ENCODE data around the gene CDKL4. TPM values are rescaled to one million over a fixed set of nuclear protein-coding genes. Genes with fewer than 3 reads are reported as not detected.
A peak's percentile ranks its signal among the peaks of the same experiment; 100 is the strongest.

CDKL4 gene
- total RNA-seq, 1 experiment from 2014 or later, result 0.46 TPM

DNA sequence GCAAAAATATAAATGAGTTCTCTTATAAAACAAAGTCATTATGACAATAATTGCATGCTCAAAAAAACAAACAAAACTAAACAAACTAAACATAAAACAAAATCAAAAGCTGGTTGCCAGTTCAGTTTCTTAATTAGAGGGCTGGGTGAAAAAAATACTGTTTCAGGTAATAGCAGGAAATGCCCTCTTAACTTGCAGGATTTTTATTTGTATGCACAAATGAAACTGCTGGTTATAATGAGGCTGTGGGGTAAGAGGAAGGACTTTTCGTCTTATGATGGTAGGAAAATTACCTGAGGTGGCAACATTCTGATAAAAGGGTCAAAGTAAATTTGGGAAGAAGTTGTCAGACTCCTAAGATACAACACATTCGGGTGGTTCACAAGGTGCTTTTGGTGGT is 21.5 kb upstream of the CDKL4 start (continued):
- no peak for TF ChIP-seq RORB (CRISPR knock-in tag; IDR thresholded peaks at IDR 0.05)

DNA sequence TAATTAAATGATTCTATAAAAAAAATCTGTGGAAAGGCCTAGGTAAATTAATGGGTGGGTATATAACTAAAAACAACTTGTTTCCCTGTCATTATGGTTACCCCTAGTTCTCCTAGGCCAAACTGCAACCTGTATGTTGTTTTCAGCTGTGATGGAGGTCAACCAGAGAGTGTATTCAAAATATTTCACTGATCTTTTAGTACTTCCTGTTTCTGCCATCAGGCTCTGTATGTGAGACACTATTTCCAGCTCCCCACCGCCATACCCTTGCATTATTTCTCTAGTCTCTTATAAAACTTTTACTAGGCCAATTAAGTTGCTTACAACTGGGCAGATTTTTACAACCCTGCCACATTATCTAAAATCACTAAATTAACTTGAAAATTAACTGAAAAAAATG is 21.0 kb upstream of the CDKL4 start:
- peaks cover 24% of the 10 kb centered on the region for H3K36me3 Mint-ChIP-seq
- ChIA-PET CTCF (interaction anchor here (1.9 kb wide), 1 partner anchor 317 kb away, joined by 4 read pairs; no protein-coding TSS in a partner anchor), POLR2A (no interaction called here)
- peaks cover 13% of the 10 kb centered on the region for H3K4me1 Mint-ChIP-seq
- no peak for TF ChIP-seq NFATC4 (CRISPR knock-in tag; IDR thresholded peaks at IDR 0.05)
- TF ChIP-seq, protein P1, sequence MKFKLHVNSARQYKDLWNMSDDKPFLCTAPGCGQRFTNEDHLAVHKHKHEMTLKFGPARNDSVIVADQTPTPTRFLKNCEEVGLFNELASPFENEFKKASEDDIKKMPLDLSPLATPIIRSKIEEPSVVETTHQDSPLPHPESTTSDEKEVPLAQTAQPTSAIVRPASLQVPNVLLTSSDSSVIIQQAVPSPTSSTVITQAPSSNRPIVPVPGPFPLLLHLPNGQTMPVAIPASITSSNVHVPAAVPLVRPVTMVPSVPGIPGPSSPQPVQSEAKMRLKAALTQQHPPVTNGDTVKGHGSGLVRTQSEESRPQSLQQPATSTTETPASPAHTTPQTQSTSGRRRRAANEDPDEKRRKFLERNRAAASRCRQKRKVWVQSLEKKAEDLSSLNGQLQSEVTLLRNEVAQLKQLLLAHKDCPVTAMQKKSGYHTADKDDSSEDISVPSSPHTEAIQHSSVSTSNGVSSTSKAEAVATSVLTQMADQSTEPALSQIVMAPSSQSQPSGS (CRISPR knock-in tag; IDR thresholded peaks at IDR 0.05; ENCODE audit: borderline replicate concordance, low read depth), result no peak
- TF ChIP-seq CREM (CRISPR knock-in tag; IDR thresholded peaks at IDR 0.05), result no peak
- TF ChIP-seq, protein P2, sequence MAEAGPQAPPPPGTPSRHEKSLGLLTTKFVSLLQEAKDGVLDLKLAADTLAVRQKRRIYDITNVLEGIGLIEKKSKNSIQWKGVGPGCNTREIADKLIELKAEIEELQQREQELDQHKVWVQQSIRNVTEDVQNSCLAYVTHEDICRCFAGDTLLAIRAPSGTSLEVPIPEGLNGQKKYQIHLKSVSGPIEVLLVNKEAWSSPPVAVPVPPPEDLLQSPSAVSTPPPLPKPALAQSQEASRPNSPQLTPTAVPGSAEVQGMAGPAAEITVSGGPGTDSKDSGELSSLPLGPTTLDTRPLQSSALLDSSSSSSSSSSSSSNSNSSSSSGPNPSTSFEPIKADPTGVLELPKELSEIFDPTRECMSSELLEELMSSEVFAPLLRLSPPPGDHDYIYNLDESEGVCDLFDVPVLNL (CRISPR knock-in tag; IDR thresholded peaks at IDR 0.05; ENCODE audit: borderline replicate concordance, low read depth), result no peak
- TF ChIP-seq, protein P3, sequence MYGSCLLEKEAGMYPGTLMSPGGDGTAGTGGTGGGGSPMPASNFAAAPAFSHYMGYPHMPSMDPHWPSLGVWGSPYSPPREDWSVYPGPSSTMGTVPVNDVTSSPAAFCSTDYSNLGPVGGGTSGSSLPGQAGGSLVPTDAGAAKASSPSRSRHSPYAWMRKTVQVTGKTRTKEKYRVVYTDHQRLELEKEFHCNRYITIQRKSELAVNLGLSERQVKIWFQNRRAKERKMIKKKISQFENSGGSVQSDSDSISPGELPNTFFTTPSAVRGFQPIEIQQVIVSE (CRISPR knock-in tag; IDR thresholded peaks at IDR 0.05; ENCODE audit: borderline replicate concordance), result no peak
- TF ChIP-seq, protein P4, sequence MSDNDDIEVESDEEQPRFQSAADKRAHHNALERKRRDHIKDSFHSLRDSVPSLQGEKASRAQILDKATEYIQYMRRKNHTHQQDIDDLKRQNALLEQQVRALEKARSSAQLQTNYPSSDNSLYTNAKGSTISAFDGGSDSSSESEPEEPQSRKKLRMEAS (CRISPR knock-in tag; IDR thresholded peaks at IDR 0.05), result no peak
- TF ChIP-seq ZNF423 (CRISPR knock-in tag; IDR thresholded peaks at IDR 0.05), result no peak
- DNase-seq (ENCODE audit: low spot score), result no peak
- H3K27me3 Mint-ChIP-seq (ENCODE audit: low read depth), result no peaks in the 10 kb centered on the region
- no peaks in the 10 kb centered on the region for H3K9me3 Mint-ChIP-seq
- no peak for ATAC-seq
- peak overlapping the region; percentile 41 for H3K27ac Mint-ChIP-seq
- H3K4me3 Mint-ChIP-seq, result no peak overlapping the region

DNA sequence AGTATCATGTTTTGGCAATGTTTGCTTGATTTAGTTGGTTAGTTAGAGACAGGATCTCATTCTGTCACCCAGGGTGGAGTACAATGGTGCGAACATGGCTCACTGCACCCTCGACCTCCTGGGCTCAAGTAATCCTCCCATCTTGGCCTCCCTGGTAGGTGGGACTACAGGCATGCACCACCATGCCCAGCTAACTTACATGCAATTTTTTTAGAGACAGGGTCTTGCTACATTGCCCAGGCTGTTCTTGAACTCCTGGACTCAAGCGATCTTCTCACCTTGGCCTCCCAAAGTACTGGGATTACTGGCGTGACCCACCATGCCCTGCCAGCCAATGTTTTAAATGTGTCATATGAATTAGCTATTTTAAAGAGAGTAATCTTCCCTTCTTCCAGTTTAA is 16.3 kb upstream of the CDKL4 start:
- Mint-ChIP-seq H3K27me3 (ENCODE audit: low read depth) (no peaks in the 10 kb centered on the region), H3K36me3 (peaks cover 33% of the 10 kb centered on the region), H3K9me3 (no peaks in the 10 kb centered on the region), H3K4me1 (peaks cover under 1% of the 10 kb centered on the region), H3K4me3 (no peak overlapping the region), H3K27ac (no peak overlapping the region)
- no peak for DNase-seq (ENCODE audit: low spot score)
- ChIA-PET CTCF (no interaction called here), POLR2A (interaction anchor here (0.6 kb wide), 1 partner anchor 203 kb away, joined by 12 read pairs; no protein-coding TSS in a partner anchor)
- TF ChIP-seq, protein P5, sequence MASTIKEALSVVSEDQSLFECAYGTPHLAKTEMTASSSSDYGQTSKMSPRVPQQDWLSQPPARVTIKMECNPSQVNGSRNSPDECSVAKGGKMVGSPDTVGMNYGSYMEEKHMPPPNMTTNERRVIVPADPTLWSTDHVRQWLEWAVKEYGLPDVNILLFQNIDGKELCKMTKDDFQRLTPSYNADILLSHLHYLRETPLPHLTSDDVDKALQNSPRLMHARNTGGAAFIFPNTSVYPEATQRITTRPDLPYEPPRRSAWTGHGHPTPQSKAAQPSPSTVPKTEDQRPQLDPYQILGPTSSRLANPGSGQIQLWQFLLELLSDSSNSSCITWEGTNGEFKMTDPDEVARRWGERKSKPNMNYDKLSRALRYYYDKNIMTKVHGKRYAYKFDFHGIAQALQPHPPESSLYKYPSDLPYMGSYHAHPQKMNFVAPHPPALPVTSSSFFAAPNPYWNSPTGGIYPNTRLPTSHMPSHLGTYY (CRISPR knock-in tag; IDR thresholded peaks at IDR 0.05), result no peak
- TF ChIP-seq ZNF121 (CRISPR knock-in tag; IDR thresholded peaks at IDR 0.05), result peak; percentile 57; the same call in 1 of the 2 replicates
- no peak for ATAC-seq

DNA sequence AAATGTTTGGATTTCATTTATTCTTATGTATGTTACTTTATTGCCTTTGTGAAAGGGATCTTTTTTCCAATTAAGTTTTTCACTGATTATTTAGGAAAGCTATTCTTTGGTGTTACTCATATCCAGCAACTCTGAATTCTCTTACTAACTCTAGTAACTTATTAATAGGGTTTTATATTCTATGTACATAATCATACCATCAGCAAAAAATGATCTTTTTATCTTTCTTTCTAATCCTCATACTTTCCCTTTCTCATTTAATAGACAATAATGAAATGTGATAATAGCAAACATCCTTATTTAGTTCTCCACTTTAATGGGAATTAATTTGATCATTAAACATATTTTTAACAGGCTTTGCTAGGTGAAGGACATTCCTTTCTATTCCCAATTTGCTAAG is 12.3 kb upstream of the CDKL4 start:
- H3K36me3 Mint-ChIP-seq, result peaks cover 59% of the 10 kb centered on the region
- POLR2A ChIA-PET, result no interaction called here
- CTCF ChIA-PET, result no interaction called here
- no peak for ATAC-seq
- TF ChIP-seq SMAD3 (CRISPR knock-in tag; IDR thresholded peaks at IDR 0.05; ENCODE audit: borderline replicate concordance) (no peak), RELA (CRISPR knock-in tag; IDR thresholded peaks at IDR 0.05; ENCODE audit: borderline replicate concordance) (no peak), ZNF671 (CRISPR knock-in tag; IDR thresholded peaks at IDR 0.05) (no peak)
- TF ChIP-seq, protein P6, sequence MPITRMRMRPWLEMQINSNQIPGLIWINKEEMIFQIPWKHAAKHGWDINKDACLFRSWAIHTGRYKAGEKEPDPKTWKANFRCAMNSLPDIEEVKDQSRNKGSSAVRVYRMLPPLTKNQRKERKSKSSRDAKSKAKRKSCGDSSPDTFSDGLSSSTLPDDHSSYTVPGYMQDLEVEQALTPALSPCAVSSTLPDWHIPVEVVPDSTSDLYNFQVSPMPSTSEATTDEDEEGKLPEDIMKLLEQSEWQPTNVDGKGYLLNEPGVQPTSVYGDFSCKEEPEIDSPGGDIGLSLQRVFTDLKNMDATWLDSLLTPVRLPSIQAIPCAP (CRISPR knock-in tag; IDR thresholded peaks at IDR 0.05), result no peak
- TF ChIP-seq, protein P2 (CRISPR knock-in tag; IDR thresholded peaks at IDR 0.05; ENCODE audit: borderline replicate concordance, low read depth), result no peak
- TF ChIP-seq, protein P7, sequence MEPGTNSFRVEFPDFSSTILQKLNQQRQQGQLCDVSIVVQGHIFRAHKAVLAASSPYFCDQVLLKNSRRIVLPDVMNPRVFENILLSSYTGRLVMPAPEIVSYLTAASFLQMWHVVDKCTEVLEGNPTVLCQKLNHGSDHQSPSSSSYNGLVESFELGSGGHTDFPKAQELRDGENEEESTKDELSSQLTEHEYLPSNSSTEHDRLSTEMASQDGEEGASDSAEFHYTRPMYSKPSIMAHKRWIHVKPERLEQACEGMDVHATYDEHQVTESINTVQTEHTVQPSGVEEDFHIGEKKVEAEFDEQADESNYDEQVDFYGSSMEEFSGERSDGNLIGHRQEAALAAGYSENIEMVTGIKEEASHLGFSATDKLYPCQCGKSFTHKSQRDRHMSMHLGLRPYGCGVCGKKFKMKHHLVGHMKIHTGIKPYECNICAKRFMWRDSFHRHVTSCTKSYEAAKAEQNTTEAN (CRISPR knock-in tag; IDR thresholded peaks at IDR 0.05), result no peak
- H3K27me3 Mint-ChIP-seq (ENCODE audit: low read depth), result no peaks in the 10 kb centered on the region
- no peak overlapping the region for H3K27ac Mint-ChIP-seq
- no peaks in the 10 kb centered on the region for H3K4me1 Mint-ChIP-seq
- H3K4me3 Mint-ChIP-seq, result no peak overlapping the region
- peaks cover 18% of the 10 kb centered on the region for H3K9me3 Mint-ChIP-seq
- DNase-seq (ENCODE audit: low spot score), result no peak

Data from WTC11 (cell line).